ENCODE data around the gene CAPN10. TPM values are rescaled to one million over a fixed set of nuclear protein-coding genes. Genes with fewer than 3 reads are reported as not detected.

Gene CAPN10
- polyA plus RNA-seq, 1 experiment = 5.6 TPM

- H3K4me3 ChIP-seq (ENCODE audit: low read depth, low read length) = no peak overlapping the region
- H3K27ac ChIP-seq (ENCODE audit: low read depth, low read length) = no peak overlapping the region
- TF ChIP-seq CTCF (IDR thresholded peaks at IDR 0.05; ENCODE audit: low read depth, low read length) = no peak
- DNase-seq (ENCODE audit: low read depth, low spot score) = no peak
- H3K9me3 ChIP-seq (ENCODE audit: control insufficient read depth, insufficient read depth, low read length) = no peaks in the 10 kb centered on the region; the same call in 1 of the 2 replicates
- H3K27me3 ChIP-seq (ENCODE audit: control insufficient read depth, insufficient read depth, low read length) = no peaks in the 10 kb centered on the region
- POLR2A ChIA-PET = no interaction called here
- CTCF ChIA-PET = interaction anchor here (1.4 kb wide), 1 partner anchor 237 kb away, joined by 4 read pairs; no protein-coding TSS in a partner anchor
These were observed 17.3 kb downstream of the CAPN10 start for GRCh38 chr2:240603846-240604245.

- CTCF ChIA-PET = interaction anchor here (1.4 kb wide), 1 partner anchor 236 kb away, joined by 4 read pairs; no protein-coding TSS in a partner anchor
- Histone ChIP-seq H3K27me3 (ENCODE audit: control insufficient read depth, insufficient read depth, low read length) (no peaks in the 10 kb centered on the region), H3K27ac (ENCODE audit: low read depth, low read length) (no peak overlapping the region), H3K9me3 (ENCODE audit: control insufficient read depth, insufficient read depth, low read length) (no peaks in the 10 kb centered on the region; the same call in 1 of the 2 replicates), H3K4me3 (ENCODE audit: low read depth, low read length) (no peak overlapping the region)
- POLR2A ChIA-PET = no interaction called here
- TF ChIP-seq CTCF (IDR thresholded peaks at IDR 0.05; ENCODE audit: low read depth, low read length) = peak; percentile 57
- no peak for DNase-seq (ENCODE audit: low read depth, low spot score)
These were observed 17.9 kb downstream of the CAPN10 start for GRCh38 chr2:240604291-240604938.

GRCh38 chr2:240604939-240605716 is 18.6 kb downstream of the CAPN10 start:
- ChIA-PET CTCF (interaction anchor here (1.3 to 1.4 kb wide), 2 partner anchors 39 to 235 kb away, joined by 3 to 4 read pairs; no protein-coding TSS in a partner anchor), POLR2A (no interaction called here)
- Histone ChIP-seq H3K27me3 (ENCODE audit: control insufficient read depth, insufficient read depth, low read length) (no peaks in the 10 kb centered on the region), H3K9me3 (ENCODE audit: control insufficient read depth, insufficient read depth, low read length) (no peaks in the 10 kb centered on the region; the same call in 1 of the 2 replicates), H3K4me3 (ENCODE audit: low read depth, low read length) (no peak overlapping the region), H3K27ac (ENCODE audit: low read depth, low read length) (no peak overlapping the region)
- no peak for DNase-seq (ENCODE audit: low read depth, low spot score)
- TF ChIP-seq CTCF (IDR thresholded peaks at IDR 0.05; ENCODE audit: low read depth, low read length) = no peak

- no peaks in the 10 kb centered on the region; the same call in 1 of the 2 replicates for H3K9me3 ChIP-seq (ENCODE audit: control insufficient read depth, insufficient read depth, low read length)
- TF ChIP-seq CTCF (IDR thresholded peaks at IDR 0.05; ENCODE audit: low read depth, low read length) = no peak
- H3K4me3 ChIP-seq (ENCODE audit: low read depth, low read length) = no peak overlapping the region
- no peak for DNase-seq (ENCODE audit: low read depth, low spot score)
- no peaks in the 10 kb centered on the region for H3K27me3 ChIP-seq (ENCODE audit: control insufficient read depth, insufficient read depth, low read length)
- CTCF ChIA-PET = interaction anchor here (1.3 kb wide), 1 partner anchor 40 kb away, joined by 3 read pairs; no protein-coding TSS in a partner anchor
- POLR2A ChIA-PET = no interaction called here
- H3K27ac ChIP-seq (ENCODE audit: low read depth, low read length) = no peak overlapping the region
These were observed 19.6 kb downstream of the CAPN10 start for GRCh38 chr2:240605867-240606743.

All from AG04450 (cell line).